Measurements from ENCODE around the gene TBC1D22A.

DNA sequence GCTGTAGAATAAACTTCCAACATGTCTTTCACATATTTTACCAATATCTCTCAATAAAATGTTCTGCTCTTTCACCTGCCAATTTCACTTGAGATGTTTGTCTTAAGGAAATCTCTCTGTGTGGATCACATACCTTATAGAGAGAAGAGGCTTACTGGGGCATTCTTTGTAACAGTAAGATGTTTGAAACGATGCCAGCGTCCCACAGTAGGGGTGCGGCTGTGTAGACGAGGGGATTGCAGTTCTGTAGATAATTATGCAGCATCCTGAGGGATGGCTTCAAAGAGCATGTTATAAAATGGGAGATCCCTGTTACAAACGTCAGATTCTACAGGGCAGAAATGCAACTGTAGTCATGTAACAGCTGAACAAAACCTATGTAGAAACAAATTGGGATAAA lies 200.0 kb downstream of the TBC1D22A start:
- TF ChIP-seq, protein P1, sequence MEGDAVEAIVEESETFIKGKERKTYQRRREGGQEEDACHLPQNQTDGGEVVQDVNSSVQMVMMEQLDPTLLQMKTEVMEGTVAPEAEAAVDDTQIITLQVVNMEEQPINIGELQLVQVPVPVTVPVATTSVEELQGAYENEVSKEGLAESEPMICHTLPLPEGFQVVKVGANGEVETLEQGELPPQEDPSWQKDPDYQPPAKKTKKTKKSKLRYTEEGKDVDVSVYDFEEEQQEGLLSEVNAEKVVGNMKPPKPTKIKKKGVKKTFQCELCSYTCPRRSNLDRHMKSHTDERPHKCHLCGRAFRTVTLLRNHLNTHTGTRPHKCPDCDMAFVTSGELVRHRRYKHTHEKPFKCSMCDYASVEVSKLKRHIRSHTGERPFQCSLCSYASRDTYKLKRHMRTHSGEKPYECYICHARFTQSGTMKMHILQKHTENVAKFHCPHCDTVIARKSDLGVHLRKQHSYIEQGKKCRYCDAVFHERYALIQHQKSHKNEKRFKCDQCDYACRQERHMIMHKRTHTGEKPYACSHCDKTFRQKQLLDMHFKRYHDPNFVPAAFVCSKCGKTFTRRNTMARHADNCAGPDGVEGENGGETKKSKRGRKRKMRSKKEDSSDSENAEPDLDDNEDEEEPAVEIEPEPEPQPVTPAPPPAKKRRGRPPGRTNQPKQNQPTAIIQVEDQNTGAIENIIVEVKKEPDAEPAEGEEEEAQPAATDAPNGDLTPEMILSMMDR (IDR thresholded peaks at IDR 0.05), result no peak
- no peak for TF ChIP-seq POLR2A (IDR thresholded peaks at IDR 0.05)

All from heart left ventricle (tissue), 13 donors.